ENCODE results near the gene MXD3.

GRCh38 chr5:177349362-177349647 is 37.6 kb upstream of the MXD3 start:
- no peak for TF ChIP-seq CTCF (conservative IDR thresholded peaks at IDR 0.05 in 1 of 2, IDR thresholded peaks at IDR 0.05 in 1 of 2; ENCODE audit: low read depth in 1 of 2, low read length in 2 of 2)
- TF ChIP-seq EZH2 (IDR thresholded peaks at IDR 0.05; ENCODE audit: low read length, missing control alignments), result no peak
